Left renal pelvis (tissue), 4 donors: Measurements from ENCODE around the gene LRCH3. TPM values are rescaled to one million over a fixed set of nuclear protein-coding genes. Genes with fewer than 3 reads are reported as not detected.

Experiments used
- DNase-seq, 4 donors: peaks; one replicate each; pipeline ENCODE4 v3.0.0-alpha.2; 2013; ENCODE audit warnings: low read depth in 4 of 4, low spot score in 3 of 4
- polyA plus RNA-seq, 4 donors: library from polyadenylated mRNA; unstranded; fragments of 120-200 nt; gene quantifications; one replicate each; pipeline ENCODE4 v1.2.1, GENCODE V29; 2013; ENCODE audit not compliant: insufficient read length in 4 of 4

Gene LRCH3
- polyA plus RNA-seq, 4 donors: 35.0 to 52.9 (median 38.8) TPM

DNA sequence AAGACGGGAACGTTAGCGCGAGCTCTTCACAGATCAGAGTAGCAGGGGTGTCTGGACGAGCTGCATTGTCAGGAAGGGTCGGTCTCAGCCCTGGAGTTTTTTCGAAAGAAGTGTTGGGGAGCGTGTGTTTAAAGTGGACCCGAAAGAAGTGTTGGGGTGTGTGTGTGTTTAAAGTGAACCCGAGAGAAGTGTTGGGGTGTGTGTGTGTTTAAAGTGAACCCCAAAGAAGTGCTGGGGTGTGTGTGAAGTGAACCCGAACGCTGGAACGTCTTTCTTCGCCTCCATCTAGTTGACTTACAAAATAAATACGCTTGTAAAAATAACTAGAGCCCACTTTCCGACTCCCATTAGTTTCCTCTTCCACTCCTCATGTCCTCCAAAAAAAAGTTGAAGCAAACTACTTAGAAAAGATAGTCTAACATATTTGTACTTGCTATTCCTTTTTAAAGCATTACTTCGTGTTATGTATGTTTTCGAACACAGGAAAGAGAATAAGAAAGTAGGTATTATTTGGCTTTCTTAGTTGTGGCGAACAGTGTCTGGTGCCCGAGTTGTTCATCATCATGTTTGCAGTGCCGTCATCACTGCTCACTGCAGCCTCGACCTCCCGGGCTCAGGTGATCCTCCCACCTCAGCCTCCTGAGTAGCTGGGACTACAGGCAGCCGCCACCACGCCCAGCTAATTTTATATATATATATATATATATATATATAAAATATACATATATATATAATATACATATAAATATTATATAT, 1.0 kb downstream of the LRCH3 start:
- DNase-seq: peak; percentile 6 to 29 (median 22)

DNA sequence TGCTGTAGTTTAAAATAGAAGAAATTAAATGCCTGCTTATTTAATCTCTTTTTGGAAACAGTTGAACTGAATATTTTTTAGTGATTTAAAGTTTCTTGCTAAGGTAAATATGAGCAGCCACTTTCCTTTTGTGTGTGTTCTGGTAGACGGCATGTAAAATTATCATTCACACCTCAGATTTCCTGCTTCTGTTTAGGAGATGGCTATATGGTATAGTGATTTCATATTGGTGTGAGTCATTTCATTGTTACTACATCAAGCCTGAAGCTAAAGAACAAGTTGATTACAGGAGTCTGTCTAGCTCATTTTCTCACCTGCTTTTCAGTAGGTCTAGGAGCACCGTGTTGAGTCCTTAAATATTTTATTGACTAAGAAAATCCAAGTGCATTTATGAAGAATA, 2.2 kb downstream of the LRCH3 start:
- DNase-seq: no peak

DNA sequence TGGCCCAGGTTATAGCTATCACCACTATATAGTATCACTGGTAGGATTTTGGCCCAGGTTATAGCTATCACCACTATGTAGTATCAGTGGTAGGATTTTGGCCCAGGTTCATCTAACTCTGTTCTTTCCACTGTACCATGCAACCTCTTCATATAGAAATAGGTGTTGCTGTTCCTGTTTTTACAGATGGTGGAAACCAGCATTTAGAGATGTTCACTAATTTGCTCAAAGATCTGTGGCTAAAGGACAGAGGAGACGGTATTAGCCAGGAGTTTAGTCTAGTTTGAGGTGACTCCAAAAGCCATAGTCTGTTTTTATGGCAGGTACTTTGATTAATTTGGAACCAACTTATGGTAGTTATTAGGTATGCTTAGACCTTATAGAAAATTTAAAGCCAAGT, 3.1 kb downstream of the LRCH3 start:
- DNase-seq: no peak

DNA sequence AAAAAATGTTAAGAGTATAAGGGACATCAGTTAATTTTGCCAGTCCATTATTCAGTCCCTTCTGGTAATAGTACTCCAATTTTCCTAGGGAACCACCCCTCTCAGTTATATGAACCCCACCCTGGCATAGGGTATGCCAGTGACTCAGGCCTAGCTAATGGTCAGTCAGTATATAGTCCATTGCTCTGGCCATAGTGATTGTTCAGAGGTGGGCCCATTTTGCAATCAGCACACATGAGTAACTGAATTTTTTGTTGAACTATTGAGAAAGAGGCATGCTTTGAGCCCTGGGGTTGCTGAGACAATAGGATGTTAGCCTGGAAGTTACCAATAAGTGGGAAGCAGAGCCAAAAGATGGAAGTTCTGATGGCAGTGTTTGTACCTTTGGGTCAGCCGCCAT, 4.1 kb downstream of the LRCH3 start:
- no peak for DNase-seq

DNA sequence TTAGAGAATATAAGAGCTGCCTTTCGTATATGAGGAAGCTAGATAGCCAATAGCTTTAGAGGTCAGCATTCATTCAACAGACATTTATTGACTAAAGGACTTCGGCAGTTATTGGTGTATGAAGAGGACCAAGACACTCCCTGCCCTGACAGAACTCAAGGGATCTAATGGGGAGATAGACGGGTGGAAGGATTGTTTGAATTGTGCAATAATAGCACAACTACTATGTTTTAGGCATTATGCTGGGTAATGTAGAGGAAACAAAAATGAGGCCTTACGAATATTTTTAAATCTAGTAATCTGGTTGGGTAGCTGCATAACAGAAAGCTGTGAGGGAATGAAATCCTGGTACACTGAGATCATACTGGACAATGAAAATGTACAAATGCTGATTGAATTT, 5.0 kb downstream of the LRCH3 start:
- DNase-seq: no peak

DNA sequence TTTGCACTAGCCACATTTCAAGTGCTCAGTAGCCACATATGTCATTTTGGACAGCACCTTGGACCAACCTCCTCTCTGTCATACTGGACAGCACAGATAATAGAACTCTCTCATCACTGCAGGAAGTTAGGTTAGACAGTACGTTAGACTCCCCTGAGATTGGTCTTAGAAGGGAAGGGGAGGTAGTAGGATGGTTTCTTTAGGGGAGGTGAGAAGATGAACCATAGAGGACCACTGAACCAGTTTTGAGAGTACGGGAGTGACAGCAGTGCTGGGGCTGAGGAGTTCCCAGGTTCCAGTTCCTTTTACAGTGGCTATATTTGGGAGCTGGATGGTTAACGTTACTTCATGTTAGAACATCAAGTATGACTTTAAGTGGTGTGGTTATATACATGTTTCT, 7.8 kb downstream of the LRCH3 start:
- DNase-seq: no peak

DNA sequence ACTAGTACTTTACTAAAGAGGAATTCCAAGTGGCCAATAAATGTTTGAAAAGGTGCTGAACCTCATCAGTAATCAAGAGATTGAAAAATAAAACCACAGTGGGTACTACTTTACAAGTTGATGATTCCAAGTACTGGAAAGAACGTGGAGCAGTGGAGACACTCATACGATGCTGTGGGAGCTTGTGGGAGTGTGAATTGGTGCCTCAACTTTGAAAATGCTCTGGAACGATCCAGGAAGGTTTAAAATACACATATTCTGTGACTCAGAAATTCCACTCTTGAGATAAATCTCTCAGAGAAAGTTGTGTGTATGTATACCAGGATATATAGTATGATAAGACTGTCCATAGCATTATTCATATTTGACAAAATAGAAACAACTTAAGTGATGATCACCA, 9.3 kb downstream of the LRCH3 start:
- DNase-seq: no peak

DNA sequence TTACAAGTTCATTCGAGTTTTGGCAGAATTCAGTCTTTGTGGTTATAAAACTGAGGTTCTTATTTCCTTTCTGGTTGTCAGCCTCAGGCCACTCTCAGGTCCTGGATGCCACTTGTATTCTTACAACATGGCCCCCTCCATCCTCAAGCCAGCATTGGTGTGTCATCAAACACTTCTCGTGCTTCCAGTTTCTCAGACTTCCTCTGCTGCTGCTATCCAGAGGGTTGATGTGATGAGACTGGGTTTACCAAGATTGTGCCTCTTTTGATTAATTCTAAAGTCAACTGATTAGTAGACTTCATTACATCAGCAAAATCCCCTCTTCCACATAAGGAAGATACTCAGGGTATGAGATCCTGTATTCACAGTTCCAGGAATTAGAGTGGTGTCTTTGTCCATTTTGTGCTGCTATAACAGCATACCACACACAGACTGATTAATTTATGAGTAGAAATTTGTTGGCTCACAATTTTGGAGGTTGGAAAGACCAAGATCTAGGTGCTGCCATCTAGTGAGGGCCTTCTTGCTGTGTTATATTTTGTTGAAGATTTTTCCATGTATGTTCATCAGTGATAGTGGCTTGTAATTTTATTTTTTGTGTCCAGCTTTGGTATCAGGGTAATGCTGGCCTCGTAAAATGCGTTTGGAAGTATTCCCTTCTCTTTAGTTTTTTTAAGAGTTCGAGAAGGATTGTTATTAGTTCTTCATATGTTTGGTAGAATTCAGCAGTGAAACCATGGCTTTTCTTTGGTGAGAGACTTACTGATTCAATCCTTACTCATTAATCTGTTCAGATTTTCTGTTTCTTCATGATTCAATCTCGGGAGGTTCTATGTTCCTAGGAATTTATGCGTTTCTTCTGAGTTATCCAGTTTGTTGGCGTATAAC, 11.1 kb downstream of the LRCH3 start:
- no peak for DNase-seq

DNA sequence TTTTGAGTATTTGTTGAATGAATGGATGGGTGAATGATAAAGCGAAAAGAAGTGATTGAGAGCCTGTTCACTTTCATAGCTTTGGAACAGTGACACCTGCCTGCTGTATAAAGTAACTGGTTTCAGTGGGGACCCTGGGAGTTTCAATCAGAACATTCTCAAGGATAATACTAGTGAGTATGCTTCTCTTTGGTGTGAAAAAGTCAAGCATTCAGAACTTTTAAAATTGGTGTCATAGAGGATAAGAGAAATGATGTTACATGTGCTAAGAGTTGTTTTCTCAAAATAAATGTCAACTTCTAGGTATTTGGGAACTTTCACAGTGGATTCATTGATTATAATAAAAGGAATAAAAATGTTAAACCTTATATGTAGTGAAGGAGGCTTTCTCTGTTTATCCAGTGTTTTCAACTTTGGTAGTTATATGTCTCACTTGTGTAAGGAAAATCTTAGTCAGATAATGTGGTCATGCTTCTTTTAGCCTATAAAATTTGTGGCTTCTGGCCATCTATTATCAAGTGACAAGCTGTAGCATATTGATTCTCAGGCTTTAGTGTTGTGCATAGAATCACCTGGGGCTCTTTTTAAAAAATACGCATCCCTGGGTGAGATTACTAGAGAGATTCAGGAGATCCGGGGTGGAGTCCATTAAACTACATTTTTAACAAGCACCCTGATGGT, 11.9 kb downstream of the LRCH3 start:
- DNase-seq: no peak

DNA sequence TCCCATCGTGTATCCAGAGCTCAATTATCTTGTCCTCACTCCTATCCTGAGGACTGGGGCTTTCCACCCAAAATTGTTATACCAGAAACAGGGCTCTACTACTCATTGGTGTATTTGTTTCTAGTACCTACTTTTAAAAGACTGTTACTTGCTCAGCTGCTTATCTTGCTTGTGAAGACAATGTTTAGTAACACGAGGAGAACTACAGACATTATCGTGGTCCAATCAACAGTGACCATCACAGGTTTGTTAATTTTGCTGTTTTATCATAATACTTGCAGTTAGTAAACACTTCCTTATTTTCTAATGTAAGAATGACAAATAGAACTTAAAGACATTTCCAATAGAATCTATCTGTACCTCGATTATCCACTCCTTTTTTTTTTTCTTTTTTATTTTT, 13.5 kb downstream of the LRCH3 start:
- no peak for DNase-seq

DNA sequence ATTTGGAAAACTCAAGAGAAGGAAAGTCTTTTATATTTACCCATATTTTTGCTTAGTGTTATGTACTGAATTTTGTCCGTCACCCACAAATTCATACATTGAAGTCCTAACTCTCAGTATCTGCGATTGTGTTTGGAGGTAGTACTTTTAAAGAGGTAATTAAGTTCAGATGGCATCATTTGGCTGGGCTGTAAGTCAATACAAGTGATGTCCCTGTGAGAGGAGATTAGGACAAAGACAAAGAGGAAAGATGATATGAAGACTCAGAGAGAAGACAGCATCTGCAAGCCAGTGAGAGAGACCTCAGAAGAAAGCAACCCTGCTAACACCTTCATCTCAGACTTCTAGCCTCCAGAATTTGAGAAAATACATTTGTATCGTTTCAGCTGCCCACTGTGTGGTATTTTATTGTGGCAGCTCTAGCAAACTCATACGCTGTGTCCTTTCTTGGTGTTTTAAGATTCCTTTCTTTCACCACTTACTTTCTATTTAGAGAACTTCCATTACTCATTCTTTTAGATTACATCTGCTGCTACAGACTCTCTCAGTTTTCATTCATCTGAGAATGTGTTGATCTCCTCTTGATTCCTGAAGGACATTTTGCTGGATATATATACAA, 17.0 kb downstream of the LRCH3 start:
- no peak for DNase-seq

DNA sequence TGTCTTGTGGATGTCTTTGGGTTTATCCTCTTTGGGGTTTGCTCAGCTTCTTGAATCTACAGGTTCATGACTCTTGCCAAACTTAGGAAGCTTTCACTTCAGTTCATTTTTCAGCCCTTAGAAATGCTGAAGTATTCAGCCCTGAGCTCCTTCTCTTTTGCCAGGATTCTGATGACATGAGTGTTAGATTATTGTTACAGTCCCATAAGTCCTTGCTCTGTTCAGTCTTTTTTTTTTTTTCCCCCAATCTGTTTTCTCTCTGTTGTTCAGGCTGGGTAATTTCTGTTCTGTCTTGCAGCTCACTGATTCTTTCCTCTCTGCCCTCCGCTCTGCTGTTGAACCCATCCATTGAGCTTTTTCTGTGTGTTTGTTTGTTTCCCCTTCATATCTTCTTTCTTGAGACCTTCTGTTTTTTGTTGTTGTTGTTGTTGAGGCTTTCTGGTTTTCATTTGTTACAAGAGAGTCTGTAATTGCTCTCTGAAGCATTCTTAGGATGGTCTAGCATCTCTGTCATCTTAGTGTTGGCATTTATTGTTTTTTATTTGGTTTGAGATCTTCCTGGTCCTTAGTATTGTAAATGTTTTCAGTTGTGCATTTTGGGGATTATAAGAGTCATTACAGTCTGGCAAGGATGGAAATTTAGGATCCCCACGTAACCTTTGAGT, 18.4 kb downstream of the LRCH3 start:
- no peak for DNase-seq

DNA sequence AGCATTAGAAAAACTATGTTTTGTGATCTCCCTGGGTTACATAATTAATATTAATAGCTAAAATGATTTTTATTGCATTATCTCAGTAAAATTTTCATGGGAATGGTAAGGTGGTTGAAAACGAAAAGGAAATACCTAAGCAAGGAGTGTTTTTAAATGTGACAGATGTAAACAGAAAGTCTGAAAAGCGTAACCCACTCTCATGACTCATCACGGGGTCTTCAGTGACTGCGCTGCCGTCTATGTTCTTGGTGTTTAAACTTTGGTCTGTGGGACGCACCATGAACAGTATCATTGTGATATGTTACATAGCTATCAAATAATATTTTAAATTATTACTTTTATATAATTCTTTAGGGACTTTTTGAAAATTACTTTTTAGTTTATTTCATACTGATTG, 19.8 kb downstream of the LRCH3 start:
- no peak for DNase-seq

DNA sequence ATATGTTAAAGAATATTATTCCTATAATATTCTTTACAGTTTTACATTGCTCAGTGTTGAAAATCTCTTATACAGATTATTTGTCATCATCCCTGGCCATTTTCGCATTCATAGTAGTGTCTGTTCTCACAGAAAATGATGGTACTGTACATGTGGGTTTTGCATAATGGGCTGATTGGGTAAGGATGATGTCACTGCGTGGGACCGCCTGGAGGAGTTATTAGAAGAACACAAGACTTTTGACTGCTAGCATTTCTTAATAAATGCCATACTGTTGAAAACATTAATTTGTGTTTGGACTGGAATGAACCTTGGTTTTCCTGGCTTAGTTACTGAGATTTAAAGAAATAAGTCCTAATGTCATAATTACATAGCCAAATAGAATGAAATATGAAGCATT, 20.3 kb downstream of the LRCH3 start:
- DNase-seq: no peak

DNA sequence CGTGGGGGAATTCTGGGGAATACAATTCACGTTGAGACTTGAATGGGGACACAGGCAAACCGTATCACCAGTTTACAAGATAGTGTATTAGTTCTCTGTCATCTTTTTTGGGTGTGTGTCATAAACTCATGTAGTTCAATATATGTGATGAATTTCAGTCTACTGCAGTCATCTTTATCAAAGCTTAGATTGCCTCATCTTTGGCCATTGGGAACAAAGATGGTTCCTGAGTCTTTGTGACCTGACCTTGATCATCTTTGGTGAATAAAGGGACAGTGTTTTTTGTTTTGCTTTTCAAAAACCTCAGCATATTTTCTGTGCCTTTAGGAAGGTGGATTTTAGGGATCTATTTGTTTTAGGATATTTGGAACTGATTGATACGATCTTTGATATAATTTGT, 23.3 kb downstream of the LRCH3 start:
- DNase-seq: no peak

DNA sequence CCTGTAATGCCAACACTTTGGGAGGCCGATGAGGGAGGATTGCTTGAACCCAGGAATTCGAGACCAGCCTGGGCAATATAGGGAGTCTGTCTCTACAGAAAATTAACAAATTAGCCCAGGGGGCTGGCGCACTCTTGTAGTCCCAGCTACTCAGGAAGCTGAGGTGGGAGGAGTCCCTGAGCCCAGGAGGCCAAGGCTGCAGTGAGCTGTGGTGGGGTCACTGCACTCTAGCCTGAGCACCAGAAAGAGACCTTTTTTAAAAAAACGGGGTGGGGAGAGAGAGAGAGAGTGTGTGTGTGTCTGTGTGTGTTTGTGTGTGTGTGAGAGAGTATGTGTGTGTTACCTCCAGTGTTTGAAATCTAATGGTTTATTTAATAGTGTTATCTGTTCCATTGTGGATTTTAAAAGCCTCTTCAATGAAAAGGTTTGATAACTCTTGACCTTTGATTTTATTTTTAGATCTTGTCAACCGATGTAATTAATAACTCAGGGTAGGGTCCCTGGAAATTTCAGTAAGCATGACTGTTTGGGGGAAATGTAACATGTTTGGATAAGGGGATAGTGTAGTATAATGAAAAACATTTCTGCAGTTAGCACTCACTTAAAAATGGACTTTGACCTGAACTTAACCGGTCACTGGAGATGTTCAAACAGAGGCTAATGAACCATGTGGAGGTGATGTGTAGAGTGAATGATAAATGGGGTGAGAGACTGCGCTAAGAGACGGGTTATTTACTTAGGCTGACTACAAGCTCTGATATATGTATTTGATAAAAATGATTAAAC, 29.7 kb downstream of the LRCH3 start:
- no peak for DNase-seq

DNA sequence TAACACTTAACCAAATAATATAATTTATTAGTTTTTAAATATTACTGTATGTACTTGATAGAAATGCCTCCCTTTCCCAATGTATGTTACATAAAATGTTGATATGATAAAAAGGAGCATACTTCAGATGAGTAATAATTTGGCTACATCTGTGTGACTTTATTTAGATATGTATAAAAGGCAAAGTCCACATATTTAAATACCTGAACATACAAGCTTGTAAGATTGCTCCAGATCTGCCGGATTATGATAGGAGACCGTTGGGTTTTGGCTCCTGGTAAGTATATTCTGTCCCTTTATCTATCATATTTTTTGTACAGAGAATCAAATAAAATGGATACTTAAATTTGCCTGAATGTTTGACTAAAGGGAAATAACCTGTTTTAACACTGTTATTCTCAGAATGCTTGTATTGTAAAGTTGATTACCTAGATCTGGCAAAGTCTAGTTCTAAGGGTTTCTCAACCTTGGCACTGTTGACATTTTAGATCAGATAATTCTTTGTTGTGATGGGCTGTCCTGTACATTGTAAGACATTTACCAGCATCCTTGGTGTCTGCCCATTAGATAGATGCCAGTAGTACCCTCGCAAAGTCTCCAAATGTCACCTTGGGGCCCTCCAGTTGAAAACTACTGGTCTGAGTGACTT, 38.5 kb downstream of the LRCH3 start:
- DNase-seq: no peak

DNA sequence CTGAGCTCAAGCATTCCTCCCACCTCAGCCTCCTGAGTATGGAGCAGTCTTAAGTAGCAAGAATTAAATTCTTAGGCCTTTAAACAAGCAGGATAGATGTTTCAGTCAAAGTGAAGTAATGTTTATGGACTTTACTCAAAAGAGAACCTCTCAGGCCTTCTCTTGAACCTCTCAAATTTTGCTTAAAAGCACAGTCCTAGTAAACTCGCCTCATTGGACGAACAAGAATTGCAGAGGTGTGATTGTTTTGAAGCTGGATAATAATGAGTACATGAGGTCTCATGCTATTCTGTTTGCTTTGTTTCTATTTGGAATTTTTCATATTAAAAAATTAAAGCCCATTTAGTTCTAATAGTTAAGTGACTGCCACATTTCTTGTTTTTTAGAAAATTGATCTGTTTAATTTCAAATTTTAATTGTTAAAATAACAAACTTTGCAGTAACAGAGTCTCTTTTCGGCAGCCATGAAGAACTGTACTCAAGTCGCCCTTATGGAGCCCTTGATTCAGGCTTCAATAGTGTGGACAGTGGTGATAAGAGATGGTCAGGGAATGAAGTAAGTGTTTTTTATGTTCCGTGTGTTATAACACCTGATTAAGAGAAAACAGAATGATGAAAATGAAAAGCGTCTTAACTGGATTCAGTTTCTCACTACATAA, 39.4 kb downstream of the LRCH3 start:
- no peak for DNase-seq

DNA sequence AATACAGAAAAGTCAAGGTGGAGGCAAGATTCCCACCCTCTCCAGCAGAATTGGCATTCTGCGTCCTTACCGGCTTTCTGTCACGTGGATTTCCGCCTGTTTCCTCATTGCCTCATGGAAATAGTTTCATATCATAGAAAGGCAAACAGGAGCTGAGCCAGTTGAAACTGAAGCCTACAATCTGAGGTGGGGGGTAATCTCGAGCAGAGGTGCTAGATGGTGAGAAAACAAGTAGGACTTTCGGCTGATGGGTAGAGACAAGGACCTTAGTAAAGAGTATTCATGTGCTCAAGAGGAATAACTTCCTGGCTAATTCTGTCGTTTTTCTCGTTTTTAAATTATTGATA, 39.9 kb downstream of the LRCH3 start:
- DNase-seq: no peak
